Liver (tissue), 9 donors: ENCODE data around the gene KLF2. TPM values are rescaled to one million over a fixed set of nuclear protein-coding genes. Genes with fewer than 3 reads are reported as not detected.

Source experiments
- DNase-seq: peaks from one replicate; pipeline ENCODE4 v3.0.0-alpha.2; 2017; ENCODE audit warnings: low spot score
- H3K27ac ChIP-seq, 2 donors: one replicate each; pipeline ENCODE4 v1.7.0; 2013; ENCODE audit warnings: inconsistent platforms in 2 of 2, low read length in 2 of 2, control low read depth in 1 of 2, low read depth in 1 of 2, mild to moderate bottlenecking in 1 of 2
- H3K27me3 ChIP-seq, 4 donors: one replicate each; pipeline versions ENCODE4 v1.6.1 to v1.7.0; 2013; ENCODE audit warnings: low read length in 3 of 4, inconsistent platforms in 1 of 4, mild to moderate bottlenecking in 1 of 4, moderate library complexity in 1 of 4; ENCODE audit not compliant: control insufficient read depth in 4 of 4, insufficient read depth in 4 of 4
- H3K36me3 ChIP-seq, 4 donors: one replicate each; pipeline versions ENCODE4 v1.6.1 to v1.7.0; 2013; ENCODE audit warnings: low read length in 3 of 4, mild to moderate bottlenecking in 3 of 4, low read depth in 1 of 4, moderate library complexity in 1 of 4; ENCODE audit not compliant: control insufficient read depth in 4 of 4, insufficient read depth in 3 of 4
- H3K4me1 ChIP-seq, 4 donors: one replicate each; pipeline versions ENCODE4 v1.6.1 to v1.7.0; 2013; ENCODE audit warnings: low read length in 3 of 4, mild to moderate bottlenecking in 3 of 4, moderate library complexity in 1 of 4; ENCODE audit not compliant: control insufficient read depth in 4 of 4, insufficient read depth in 4 of 4
- H3K4me3 ChIP-seq, 3 donors: one replicate each; pipeline versions ENCODE4 v1.6.1 to v1.7.0; 2013; ENCODE audit warnings: low read length in 3 of 3, control low read depth in 1 of 3, low read depth in 1 of 3, mild to moderate bottlenecking in 1 of 3
- H3K9ac ChIP-seq, 2 donors: one replicate each; pipeline ENCODE4 v1.7.0; 2013; ENCODE audit warnings: low read length in 2 of 2, mild to moderate bottlenecking in 2 of 2, moderate library complexity in 2 of 2, control low read depth in 1 of 2, low read depth in 1 of 2
- H3K9me3 ChIP-seq, 4 donors: one replicate each; pipeline versions ENCODE4 v1.6.1 to v1.7.0; 2013; ENCODE audit warnings: low read length in 3 of 4; ENCODE audit not compliant: control insufficient read depth in 4 of 4
- EGR1 ChIP-seq, 2 donors: IDR thresholded peaks; 2 replicates each; pipeline ENCODE4 v1.6.1; 2016 to 2018; ENCODE audit warnings: antibody characterized with exemption in 2 of 2, low read depth in 2 of 2
- FOXA1 ChIP-seq: IDR thresholded peaks from 2 replicates; pipeline ENCODE4 v1.6.1; 2016; ENCODE audit warnings: antibody characterized with exemption
- FOXA2 ChIP-seq: IDR thresholded peaks from 2 replicates; pipeline ENCODE4 v1.6.1; 2016; ENCODE audit warnings: antibody characterized with exemption
- HNF4A ChIP-seq, 2 donors: conservative IDR thresholded peaks; 2 replicates each; pipeline ENCODE4 v1.6.1; 2016; ENCODE audit warnings: antibody characterized with exemption in 2 of 2, mild to moderate bottlenecking in 2 of 2
- HNF4G ChIP-seq: IDR thresholded peaks from 2 replicates; pipeline ENCODE4 v1.6.1; 2016; ENCODE audit warnings: antibody characterized with exemption
- NR2F2 ChIP-seq: IDR thresholded peaks from 2 replicates; pipeline ENCODE4 v1.6.1; 2016; ENCODE audit warnings: antibody characterized with exemption
- TAF1 ChIP-seq: conservative IDR thresholded peaks from 2 replicates; pipeline ENCODE4 v1.6.1; 2016; ENCODE audit warnings: antibody characterized with exemption, mild to moderate bottlenecking
- YY1 ChIP-seq: IDR thresholded peaks from 2 replicates; pipeline ENCODE4 v1.6.1; 2016; ENCODE audit warnings: antibody characterized with exemption, mild to moderate bottlenecking
- WGBS: extraction: QIAGEN DNeasy Blood & Tissue Kit; methylation state at CpG from one replicate; pipeline ENCODE4 v1.1.7; 2013; 5-methylcytosine and 5-hydroxymethylcytosine counted together
- polyA plus RNA-seq, 2 donors: library from polyadenylated mRNA; stranded (reverse) in 1 of 2; unstranded in 1 of 2; fragments of 200-250 nt in 1 of 2; fragments of >200 nt in 1 of 2; fragmentation: Nextera tagmentation in 1 of 2; extraction: Ambion mirVana in 1 of 2; gene quantifications; one replicate each; pipeline versions ENCODE4 v1.2.1 to v1.2.3, GENCODE V29; 2013 to 2015
- total RNA-seq, 2 donors: library from RNA; depleted of rRNA; stranded (reverse); fragments of >200 nt; gene quantifications; one replicate each; pipeline ENCODE4 v1.2.3, GENCODE V29; 2014
- TF ChIP-seq, protein P1 (sequence below): fragments of 150-350 bp; IDR thresholded peaks from 2 replicates; pipeline ENCODE4 v1.5.1; 2017; ENCODE audit warnings: improper control_type of control experiment, low read depth, low read length; ENCODE audit not compliant: missing input control
- donor health status: healthy.
- donor health status: healthy.
- donor health status: healthy.
- donor health status: healthy.
- donor health status: healthy.

The KLF2 gene
- total and polyA plus RNA-seq, 4 donors = 3.9 to 11.2 (median 4.2) TPM

GRCh38 chr19:16376241-16376640, 51.6 kb downstream of the KLF2 start (continued):
- no peak for TF ChIP-seq YY1
- TF ChIP-seq EGR1 (IDR thresholded peaks at IDR 0.05; ENCODE audit: low read depth in 2 of 2) = no peak
- TF ChIP-seq HNF4A (conservative IDR thresholded peaks at IDR 0.05) = no peak
- TF ChIP-seq TAF1 = no peak
- no peak for TF ChIP-seq FOXA1
- no peak for TF ChIP-seq HNF4G
- TF ChIP-seq, protein P1, sequence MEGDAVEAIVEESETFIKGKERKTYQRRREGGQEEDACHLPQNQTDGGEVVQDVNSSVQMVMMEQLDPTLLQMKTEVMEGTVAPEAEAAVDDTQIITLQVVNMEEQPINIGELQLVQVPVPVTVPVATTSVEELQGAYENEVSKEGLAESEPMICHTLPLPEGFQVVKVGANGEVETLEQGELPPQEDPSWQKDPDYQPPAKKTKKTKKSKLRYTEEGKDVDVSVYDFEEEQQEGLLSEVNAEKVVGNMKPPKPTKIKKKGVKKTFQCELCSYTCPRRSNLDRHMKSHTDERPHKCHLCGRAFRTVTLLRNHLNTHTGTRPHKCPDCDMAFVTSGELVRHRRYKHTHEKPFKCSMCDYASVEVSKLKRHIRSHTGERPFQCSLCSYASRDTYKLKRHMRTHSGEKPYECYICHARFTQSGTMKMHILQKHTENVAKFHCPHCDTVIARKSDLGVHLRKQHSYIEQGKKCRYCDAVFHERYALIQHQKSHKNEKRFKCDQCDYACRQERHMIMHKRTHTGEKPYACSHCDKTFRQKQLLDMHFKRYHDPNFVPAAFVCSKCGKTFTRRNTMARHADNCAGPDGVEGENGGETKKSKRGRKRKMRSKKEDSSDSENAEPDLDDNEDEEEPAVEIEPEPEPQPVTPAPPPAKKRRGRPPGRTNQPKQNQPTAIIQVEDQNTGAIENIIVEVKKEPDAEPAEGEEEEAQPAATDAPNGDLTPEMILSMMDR = no peak

DNA sequence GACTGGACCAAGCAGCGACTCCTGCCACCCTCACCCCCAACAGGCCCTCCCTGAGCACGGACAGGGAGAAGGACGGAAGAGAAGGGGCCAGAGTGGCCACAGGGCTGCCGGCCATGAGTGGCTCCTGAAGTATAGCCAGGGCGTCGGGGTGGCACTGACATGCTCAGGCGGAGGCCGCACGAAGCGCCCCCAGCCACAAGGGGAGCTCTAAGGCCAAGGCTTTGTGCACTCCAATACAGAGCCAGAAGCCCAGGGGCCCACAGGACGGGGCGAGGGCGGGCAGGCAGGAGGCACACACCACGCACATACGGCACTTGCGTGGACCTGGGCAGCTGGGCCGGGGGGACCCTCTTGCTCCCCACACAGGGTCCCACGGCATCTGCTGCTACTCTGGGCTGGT, 52.0 kb downstream of the KLF2 start:
- Histone ChIP-seq H3K27me3 (no peaks in the 10 kb centered on the region), H3K27ac (no peak overlapping the region), H3K4me3 (no peak overlapping the region), H3K9ac (no peak overlapping the region), H3K9me3 (no peaks in the 10 kb centered on the region), H3K4me1 (peaks cover 8 to 34% (median 28%) of the 10 kb centered on the region in 4 donors), H3K36me3 (peaks cover 0 to 24% (median 8%) of the 10 kb centered on the region in 4 donors)
- 94% methylated on average over 18 of the region's 18 CpGs for WGBS
- TF ChIP-seq NR2F2 = no peak
- TF ChIP-seq, protein P1 = peak; percentile 35
- no peak for DNase-seq

DNA sequence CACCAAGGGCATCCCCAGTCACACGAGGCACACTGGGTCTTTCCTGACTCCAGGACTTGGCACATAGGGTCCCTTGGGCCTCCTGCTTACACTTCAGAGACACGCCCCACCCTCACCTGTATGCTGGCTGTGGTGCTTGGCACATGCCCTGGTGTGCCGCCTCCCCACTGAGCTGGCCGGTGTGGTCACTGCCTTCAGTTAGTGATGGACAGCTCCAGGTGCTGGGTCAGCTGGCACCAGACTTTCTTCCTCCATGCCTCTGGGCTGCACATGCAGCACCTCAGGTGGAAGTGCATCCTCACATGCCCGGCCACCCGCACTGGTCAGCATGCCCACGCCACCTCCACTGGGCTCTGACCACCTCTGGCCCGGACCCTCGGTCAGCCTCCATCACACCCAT, 52.9 kb downstream of the KLF2 start:
- no peaks in the 10 kb centered on the region for H3K27me3 ChIP-seq
- no peak for DNase-seq
- H3K36me3 ChIP-seq = peaks cover 0 to 24% (median 8%) of the 10 kb centered on the region in 4 donors
- peaks cover 5 to 29% (median 22%) of the 10 kb centered on the region in 4 donors for H3K4me1 ChIP-seq
- no peak for TF ChIP-seq FOXA2
- H3K9me3 ChIP-seq = no peaks in the 10 kb centered on the region
- no peak overlapping the region for H3K4me3 ChIP-seq
- no peak overlapping the region for H3K27ac ChIP-seq
- WGBS = 96% methylated on average over 9 of the region's 9 CpGs
- H3K9ac ChIP-seq = no peak overlapping the region

Other genes with a start within 250 kb of the KLF2 start
- 10 to 100 TPM; 40.8 to 59.9 TPM for gene TPM4, start 248.3 kb upstream of the KLF2 start, total RNA-seq
- 10 to 100 TPM; 19.8 to 46.0 TPM for gene TPM4, start 248.3 kb upstream of the KLF2 start, polyA plus RNA-seq
- 10 to 100 TPM; 45.6 to 52.0 TPM for gene RAB8A, start 212.9 kb upstream of the KLF2 start, total RNA-seq
- 10 to 100 TPM; 38.0 to 43.1 TPM for gene RAB8A, start 212.9 kb upstream of the KLF2 start, polyA plus RNA-seq
- 1 to 10 TPM; 1.2 to 2.9 TPM for gene HSH2D, start 181.1 kb upstream of the KLF2 start, total RNA-seq
- gene HSH2D, start 181.1 kb upstream of the KLF2 start, polyA plus RNA-seq = 1 to 10 TPM in 1 of 2 donors, under 1 TPM in 1; 0.33 to 1.2 TPM
- not detected for gene CIB3, start 151.3 kb upstream of the KLF2 start, total RNA-seq
- gene CIB3, start 151.3 kb upstream of the KLF2 start, polyA plus RNA-seq = not detected
- gene FAM32A, start 139.4 kb upstream of the KLF2 start, total RNA-seq = 10 to 100 TPM; 46.2 to 60.2 TPM
- gene FAM32A, start 139.4 kb upstream of the KLF2 start, polyA plus RNA-seq = 10 to 100 TPM; 50.4 to 54.3 TPM
- gene AP1M1, start 126.9 kb upstream of the KLF2 start, total RNA-seq = 10 to 100 TPM; 25.4 to 62.2 TPM
- gene AP1M1, start 126.9 kb upstream of the KLF2 start, polyA plus RNA-seq = 10 to 100 TPM; 50.4 TPM
- gene EPS15L1, start 147.1 kb downstream of the KLF2 start, total RNA-seq = 10 to 100 TPM in 1 of 2 donors, 1 to 10 TPM in 1; 8.4 to 14.0 TPM
- 10 to 100 TPM in 1 of 2 donors, 1 to 10 TPM in 1; 5.3 to 10.2 TPM for gene EPS15L1, start 147.1 kb downstream of the KLF2 start, polyA plus RNA-seq
- under 1 TPM in 1 of 2 donors, not detected in 1; 0.08 TPM for gene CALR3, start 171.3 kb downstream of the KLF2 start, total RNA-seq
- under 1 TPM in 1 of 2 donors, not detected in 1; 0.05 TPM for gene CALR3, start 171.3 kb downstream of the KLF2 start, polyA plus RNA-seq
- 1 to 10 TPM in 1 of 2 donors, under 1 TPM in 1; 0.89 to 3.0 TPM for gene C19orf44, start 171.6 kb downstream of the KLF2 start, total RNA-seq
- 1 to 10 TPM in 1 of 2 donors, under 1 TPM in 1; 0.94 to 1.7 TPM for gene C19orf44, start 171.6 kb downstream of the KLF2 start, polyA plus RNA-seq
- gene CHERP, start 217.6 kb downstream of the KLF2 start, total RNA-seq = 1 to 10 TPM; 8.5 to 8.8 TPM
- 10 to 100 TPM in 1 of 2 donors, 1 to 10 TPM in 1; 9.2 to 14.0 TPM for gene CHERP, start 217.6 kb downstream of the KLF2 start, polyA plus RNA-seq
- 10 to 100 TPM; 12.1 to 20.5 TPM for gene SLC35E1, start 247.6 kb downstream of the KLF2 start, total RNA-seq
- gene SLC35E1, start 247.6 kb downstream of the KLF2 start, polyA plus RNA-seq = 10 to 100 TPM; 11.2 to 12.1 TPM